NCI-H524 (cell line): Measurements from ENCODE around the gene NEU4.
"Not testable (repeated sequence)": the region's sequence is repeated elsewhere in the genome, so short reads cannot be mapped to it uniquely, and the experiment has no call there.

Experiments used
- DNase-seq, 2 experiments: peaks; one replicate each; lab custom pipeline; 2025; lab: John Stamatoyannopoulos, UW

NEU4 gene

GRCh38 chr2:241799522-241800197 lies 9.3 kb upstream of the NEU4 start:
- no peak for DNase-seq

GRCh38 chr2:241800198-241800903 lies 8.6 kb upstream of the NEU4 start:
- not testable (repeated sequence) for DNase-seq

- DNase-seq: no peak
Observed at GRCh38 chr2:241801611-241802420, 7.2 kb upstream of the NEU4 start.

- no peak for DNase-seq
Observed at GRCh38 chr2:241802421-241803318, 6.3 kb upstream of the NEU4 start.

- peak; percentile 10 to 52 for DNase-seq
Observed at GRCh38 chr2:241803387-241804325, 5.3 kb upstream of the NEU4 start.

- peak in 1 of 2 experiments; percentile 23 for DNase-seq
Observed at GRCh38 chr2:241804326-241805229, 4.4 kb upstream of the NEU4 start.

- DNase-seq: not testable (repeated sequence)
Observed at GRCh38 chr2:241806217-241806616, 2.8 kb upstream of the NEU4 start.

GRCh38 chr2:241808051-241808720 lies 807 bp upstream of the NEU4 start:
- no peak for DNase-seq

- no peak for DNase-seq
Observed at GRCh38 chr2:241809383-241810306, 652 bp downstream of the NEU4 start.

GRCh38 chr2:241810307-241811200 lies 1.6 kb downstream of the NEU4 start:
- no peak for DNase-seq

- DNase-seq: no peak
Observed at GRCh38 chr2:241811201-241811951, 2.4 kb downstream of the NEU4 start.

- no peak for DNase-seq
Observed at GRCh38 chr2:241811952-241812729, 3.1 kb downstream of the NEU4 start.

GRCh38 chr2:241812730-241813643 lies 4.0 kb downstream of the NEU4 start:
- no peak for DNase-seq
